Gastrocnemius medialis (tissue), 4 donors: ENCODE data around the gene REXO4. TPM values are rescaled to one million over a fixed set of nuclear protein-coding genes. Genes with fewer than 3 reads are reported as not detected.

Experiments used
- ATAC-seq, 2 donors: fragments of 150-250 bp; one replicate each; pipeline ENCODE4 v1.9.1; 2016
- DNase-seq, 2 donors: peaks; one replicate each; pipeline ENCODE4 v3.0.0-alpha.2; 2019
- H3K27ac ChIP-seq, 4 donors: fragments of 200-600 bp; sonication (generic); 1 replicate in 1 of 4; 2 replicates in 3 of 4; pipeline ENCODE4 v1.5.1; 2016 to 2018; ENCODE audit warnings: mild to moderate bottlenecking in 2 of 4, moderate library complexity in 1 of 4
- H3K27me3 ChIP-seq, 3 donors: fragments of 200-600 bp; sonication (generic) in 2 of 3; 1 replicate in 1 of 3; 2 replicates in 2 of 3; pipeline versions ENCODE4 v1.5.1 to v1.6.0; 2016 to 2019; ENCODE audit warnings: mild to moderate bottlenecking in 1 of 3, moderate library complexity in 1 of 3
- H3K36me3 ChIP-seq, 2 donors: fragments of 200-600 bp; sonication (generic) in 1 of 2; one replicate each; pipeline ENCODE4 v1.5.1; 2017 to 2018
- H3K4me1 ChIP-seq, 2 donors: fragments of 200-600 bp; sonication (generic) in 1 of 2; one replicate each; pipeline ENCODE4 v1.5.1; 2016 to 2017; ENCODE audit warnings: mild to moderate bottlenecking in 2 of 2
- H3K4me3 ChIP-seq, 4 donors: fragments of 200-600 bp; sonication (generic) in 3 of 4; 1 replicate in 1 of 4; 2 replicates in 3 of 4; pipeline ENCODE4 v1.5.1; 2016 to 2019; ENCODE audit warnings: mild to moderate bottlenecking in 2 of 4
- H3K9me3 ChIP-seq, 3 donors: fragments of 200-600 bp; sonication (generic) in 2 of 3; 1 replicate in 1 of 3; 2 replicates in 2 of 3; pipeline ENCODE4 v1.5.1; 2016 to 2019
- POLR2A ChIP-seq, 2 donors: fragments of 450-650 bp; IDR thresholded peaks; one replicate each; pipeline ENCODE4 v1.6.1; 2017; ENCODE audit warnings: antibody characterized with exemption in 2 of 2, mild to moderate bottlenecking in 2 of 2, moderate library complexity in 2 of 2
- in situ Hi-C, 4 donors: fragments of 200-750 bp; cut with MboI; loops; one replicate each; pipeline versions ENCODE4 v1.15.0 to v1.8.0; 2017; ENCODE audit warnings: low sequenced_read_pairs in 4 of 4
- intact Hi-C: fragments of 100-400 bp; cut with DNase I; formaldehyde crosslinking; loops from one replicate; pipeline ENCODE4 v1.15.1; 2023; ENCODE audit warnings: low total_unique reads
- total RNA-seq, 4 donors: library from RNA; depleted of rRNA; stranded (reverse); fragments of >200 nt; gene quantifications; one replicate each; pipeline versions ENCODE4 v1.1.0 to v1.2.3, GENCODE V29; 2016
- TF ChIP-seq, protein P1 (sequence below), 5 experiments: fragments of 450-650 bp in 3 of 5; fragments of 200-600 bp in 2 of 5; sonication (generic) in 2 of 5; IDR thresholded peaks in 4 of 5; conservative IDR thresholded peaks in 1 of 5; 1 replicate in 4 of 5; 2 replicates in 1 of 5; pipeline ENCODE4 v1.5.1; 2016 to 2019; ENCODE audit warnings: antibody characterized with exemption in 5 of 5, mild to moderate bottlenecking in 3 of 5, moderate library complexity in 3 of 5

REXO4 gene
- total RNA-seq, 4 donors from 2014 or later, result 26.1 to 42.5 (median 34.6) TPM

DNA sequence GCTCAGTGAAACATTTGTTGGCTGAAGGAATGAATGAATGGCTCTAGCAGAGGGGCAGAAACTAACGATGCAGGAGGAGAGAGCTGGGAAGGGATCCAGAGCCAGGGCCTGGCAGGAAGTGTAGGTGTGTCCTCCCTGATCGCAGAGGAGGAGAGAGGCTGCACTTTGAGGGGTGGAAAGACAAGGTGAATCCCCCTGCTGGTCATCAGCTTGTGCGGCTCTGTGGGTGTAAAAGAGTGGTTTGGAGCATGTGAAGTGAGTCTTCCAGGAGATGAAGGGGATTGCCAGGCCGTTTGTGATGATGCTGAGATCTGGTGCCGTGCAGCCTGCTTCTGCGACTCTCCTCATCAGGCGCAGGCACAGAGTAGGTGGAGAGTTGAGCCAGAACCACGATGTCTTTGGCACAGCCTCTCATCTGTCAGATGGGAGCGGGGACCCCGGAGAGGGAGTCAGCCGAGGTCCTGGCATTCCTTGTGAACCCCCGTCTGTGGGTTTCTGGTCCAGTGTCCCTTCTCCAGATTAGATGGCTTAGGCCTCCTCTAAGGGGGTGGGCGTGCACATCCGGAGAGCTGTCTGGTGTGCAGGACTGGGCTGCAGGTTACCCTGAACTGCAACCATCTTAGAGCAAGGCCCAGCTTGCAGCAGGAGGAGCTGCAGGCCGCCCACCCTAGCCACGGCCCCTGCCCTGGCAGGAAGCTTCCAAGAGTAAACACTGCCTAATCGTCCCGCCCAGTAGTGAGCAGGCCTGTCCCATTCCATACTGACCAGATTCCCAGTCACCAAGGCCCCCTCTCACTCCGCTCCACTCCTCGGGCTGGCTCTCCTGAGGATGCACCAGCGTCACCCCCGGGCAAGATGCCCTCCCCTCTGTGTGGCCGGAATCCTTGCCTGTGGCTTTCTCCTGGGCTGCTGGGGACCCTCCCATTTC lies 4.1 kb upstream of the REXO4 start, which contains the start of gene ADAMTS13:
ADAMTS13 (plus strand) TSS at position 753 of the 928 bp plus-strand sequence; CDS start at position 830, 77 bp downstream.
- intact Hi-C loops (no loop called here), in situ Hi-C loops (no loop called here)
- peaks cover 18 to 29% of the 10 kb centered on the region in 2 donors for H3K4me1 ChIP-seq
- ATAC-seq (no peak), DNase-seq (no peak)
- TF ChIP-seq, protein P1, sequence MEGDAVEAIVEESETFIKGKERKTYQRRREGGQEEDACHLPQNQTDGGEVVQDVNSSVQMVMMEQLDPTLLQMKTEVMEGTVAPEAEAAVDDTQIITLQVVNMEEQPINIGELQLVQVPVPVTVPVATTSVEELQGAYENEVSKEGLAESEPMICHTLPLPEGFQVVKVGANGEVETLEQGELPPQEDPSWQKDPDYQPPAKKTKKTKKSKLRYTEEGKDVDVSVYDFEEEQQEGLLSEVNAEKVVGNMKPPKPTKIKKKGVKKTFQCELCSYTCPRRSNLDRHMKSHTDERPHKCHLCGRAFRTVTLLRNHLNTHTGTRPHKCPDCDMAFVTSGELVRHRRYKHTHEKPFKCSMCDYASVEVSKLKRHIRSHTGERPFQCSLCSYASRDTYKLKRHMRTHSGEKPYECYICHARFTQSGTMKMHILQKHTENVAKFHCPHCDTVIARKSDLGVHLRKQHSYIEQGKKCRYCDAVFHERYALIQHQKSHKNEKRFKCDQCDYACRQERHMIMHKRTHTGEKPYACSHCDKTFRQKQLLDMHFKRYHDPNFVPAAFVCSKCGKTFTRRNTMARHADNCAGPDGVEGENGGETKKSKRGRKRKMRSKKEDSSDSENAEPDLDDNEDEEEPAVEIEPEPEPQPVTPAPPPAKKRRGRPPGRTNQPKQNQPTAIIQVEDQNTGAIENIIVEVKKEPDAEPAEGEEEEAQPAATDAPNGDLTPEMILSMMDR (IDR thresholded peaks at IDR 0.05 in 4 of 5, conservative IDR thresholded peaks at IDR 0.05 in 1 of 5), result no peak
- TF ChIP-seq POLR2A (IDR thresholded peaks at IDR 0.05), result no peak
- peaks cover 0 to under 1% (median 0%) of the 10 kb centered on the region in 3 donors for H3K27me3 ChIP-seq
- peak within 1 kb of the TSS in 1 of 4 donors; percentile 77 for H3K27ac ChIP-seq
- no peak within 1 kb of the TSS for H3K4me3 ChIP-seq
- H3K36me3 ChIP-seq, result no peaks in the 10 kb centered on the region
- no peaks in the 10 kb centered on the region for H3K9me3 ChIP-seq

DNA sequence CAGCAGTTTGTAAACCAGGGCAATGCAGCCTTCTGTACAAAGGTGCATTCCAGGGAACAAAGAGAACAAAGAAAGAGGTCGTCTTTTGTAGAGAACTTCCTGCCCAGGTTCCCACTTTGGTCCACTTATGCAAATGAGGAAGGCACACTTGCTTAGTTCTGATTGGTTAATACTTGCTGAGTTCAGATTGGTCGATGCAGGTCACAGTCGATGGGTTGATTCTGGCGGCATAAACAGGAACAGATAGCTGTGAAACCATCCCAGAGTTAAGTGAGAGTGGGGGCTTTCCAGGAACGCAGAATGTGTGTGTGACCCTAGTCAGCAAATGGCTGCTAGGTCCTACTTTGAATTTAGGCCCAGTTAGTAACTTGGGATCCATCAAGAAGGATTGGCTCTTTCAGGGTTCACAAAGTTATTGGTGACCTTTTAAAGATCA lies 2.6 kb upstream of the REXO4 start:
- Histone ChIP-seq H3K4me1 (peaks cover 23 to 29% of the 10 kb centered on the region in 2 donors), H3K4me3 (no peak overlapping the region), H3K27me3 (no peaks in the 10 kb centered on the region), H3K9me3 (no peaks in the 10 kb centered on the region), H3K27ac (no peak overlapping the region), H3K36me3 (no peaks in the 10 kb centered on the region)
- TF ChIP-seq, protein P1 (IDR thresholded peaks at IDR 0.05 in 4 of 5, conservative IDR thresholded peaks at IDR 0.05 in 1 of 5), result no peak
- TF ChIP-seq POLR2A (IDR thresholded peaks at IDR 0.05), result no peak
- ATAC-seq (no peak), DNase-seq (no peak)
- in situ Hi-C loops (no loop called here), intact Hi-C loops (no loop called here)

DNA sequence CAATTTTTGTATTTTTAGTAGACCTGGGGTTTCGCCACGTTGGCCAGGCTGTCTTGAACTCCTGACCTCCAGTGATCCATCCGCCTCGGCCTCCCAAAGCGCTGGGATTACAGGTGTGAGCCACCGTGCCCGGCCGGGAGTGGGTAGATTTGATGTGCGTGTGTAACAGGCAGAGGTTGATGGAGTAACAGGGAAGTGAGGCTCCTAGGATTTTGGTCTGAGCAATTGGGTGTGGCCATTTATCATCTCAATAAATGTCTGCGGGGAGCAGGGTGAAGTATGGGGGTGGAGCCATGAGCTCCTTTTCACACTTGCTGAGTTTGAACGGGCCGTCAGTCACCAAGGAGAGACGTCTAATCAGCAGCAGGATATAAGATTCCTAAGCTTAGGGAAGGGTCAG lies 1.2 kb upstream of the REXO4 start:
- no peaks in the 10 kb centered on the region for H3K9me3 ChIP-seq
- H3K27ac ChIP-seq, result peak overlapping the region in 1 of 4 donors; percentile 85
- no peak for DNase-seq
- no peak for ATAC-seq
- peak overlapping the region in 2 of 4 donors; percentile 82 for H3K4me3 ChIP-seq
- no peak for TF ChIP-seq POLR2A (IDR thresholded peaks at IDR 0.05)
- TF ChIP-seq, protein P1 (IDR thresholded peaks at IDR 0.05 in 4 of 5, conservative IDR thresholded peaks at IDR 0.05 in 1 of 5), result no peak
- no peaks in the 10 kb centered on the region for H3K27me3 ChIP-seq
- in situ Hi-C loops, result loop anchor here in 2 of 4 donors (10.0 kb wide), 1 partner anchor 66 kb away; no protein-coding TSS in a partner anchor
- peaks cover 0 to 11% of the 10 kb centered on the region in 2 donors for H3K36me3 ChIP-seq
- peaks cover 21 to 23% of the 10 kb centered on the region in 2 donors for H3K4me1 ChIP-seq
- intact Hi-C loops, result loop anchor here (2.0 to 5.0 kb wide), 3 partner anchors 42 to 747 kb away; partner anchors contain the start of genes GTF3C4, STKLD1 and SURF4

GRCh38 chr9:133415170-133415569 lies 2.6 kb downstream of the REXO4 start:
- Histone ChIP-seq H3K27me3 (no peaks in the 10 kb centered on the region), H3K36me3 (peaks cover 0 to 47% of the 10 kb centered on the region in 2 donors), H3K9me3 (no peaks in the 10 kb centered on the region), H3K4me3 (no peak overlapping the region), H3K4me1 (peaks cover 21 to 23% of the 10 kb centered on the region in 2 donors), H3K27ac (no peak overlapping the region)
- in situ Hi-C loops, result loop anchor here in 2 of 4 donors (10.0 kb wide), 1 partner anchor 70 kb away; no protein-coding TSS in a partner anchor
- DNase-seq, result no peak
- TF ChIP-seq, protein P1 (IDR thresholded peaks at IDR 0.05 in 4 of 5, conservative IDR thresholded peaks at IDR 0.05 in 1 of 5), result no peak
- intact Hi-C loops, result loop anchor here (5.0 kb wide), 2 partner anchors 38 to 743 kb away; partner anchors contain the start of genes GTF3C4, STKLD1 and SURF4
- ATAC-seq, result no peak
